NCI-H69 (cell line): ENCODE results near the gene SYT1.

Source experiments
- DNase-seq: peaks from one replicate; lab custom pipeline; 2025; lab: John Stamatoyannopoulos, UW

SYT1 gene

GRCh38 chr12:79217306-79217705 is 352.7 kb downstream of the SYT1 start:
- peak; percentile 29 for DNase-seq

GRCh38 chr12:79223210-79223609 is 358.6 kb downstream of the SYT1 start:
- no peak for DNase-seq

GRCh38 chr12:79223761-79224160 is 359.2 kb downstream of the SYT1 start:
- no peak for DNase-seq

- DNase-seq: no peak
Observed at GRCh38 chr12:79227091-79227490, 362.5 kb downstream of the SYT1 start.

- no peak for DNase-seq
Observed at GRCh38 chr12:79227646-79228045, 363.1 kb downstream of the SYT1 start.

GRCh38 chr12:79233341-79233781 is 368.8 kb downstream of the SYT1 start:
- DNase-seq: peak; percentile 1

- DNase-seq: no peak
Observed at GRCh38 chr12:79236920-79237319, 372.3 kb downstream of the SYT1 start.

- DNase-seq: no peak
Observed at GRCh38 chr12:79238246-79238645, 373.7 kb downstream of the SYT1 start.

- no peak for DNase-seq
Observed at GRCh38 chr12:79247494-79247893, 382.9 kb downstream of the SYT1 start.

- no peak for DNase-seq
Observed at GRCh38 chr12:79250186-79250585, 385.6 kb downstream of the SYT1 start.

- no peak for DNase-seq
Observed at GRCh38 chr12:79250960-79251755, 386.6 kb downstream of the SYT1 start.

- DNase-seq: no peak
Observed at GRCh38 chr12:79252358-79253075, 387.9 kb downstream of the SYT1 start.

- DNase-seq: no peak
Observed at GRCh38 chr12:79255288-79255687, 390.7 kb downstream of the SYT1 start.

- DNase-seq: peak; percentile 6
Observed at GRCh38 chr12:79260923-79261322, 396.3 kb downstream of the SYT1 start.

GRCh38 chr12:79262938-79263337 is 398.4 kb downstream of the SYT1 start:
- no peak for DNase-seq

GRCh38 chr12:79266343-79267144 is 402.0 kb downstream of the SYT1 start:
- DNase-seq: peak; percentile 40

- DNase-seq: no peak
Observed at GRCh38 chr12:79267580-79267979, 403.0 kb downstream of the SYT1 start.

GRCh38 chr12:79274501-79275064 is 410.0 kb downstream of the SYT1 start:
- peak; percentile 71 for DNase-seq

- no peak for DNase-seq
Observed at GRCh38 chr12:79275631-79276030, 411.1 kb downstream of the SYT1 start.

- DNase-seq: peak; percentile 29
Observed at GRCh38 chr12:79283364-79283763, 418.8 kb downstream of the SYT1 start.

GRCh38 chr12:79288911-79289310 is 424.3 kb downstream of the SYT1 start:
- DNase-seq: no peak

- no peak for DNase-seq
Observed at GRCh38 chr12:79291711-79292110, 427.1 kb downstream of the SYT1 start.
